NK-92 treated with Interleukin-12 subunit alpha and Interleukin-12 subunit beta, amount 100 ng/mL, for 24 hours (cell line): Measurements from ENCODE around the gene UBE2G1.
"Not testable (repeated sequence)": the region's sequence is repeated elsewhere in the genome, so short reads cannot be mapped to it uniquely, and the experiment has no call there.

ENCODE experiments used
- DNase-seq: peaks from one replicate; lab custom pipeline; 2025; lab: John Stamatoyannopoulos, UW

Gene UBE2G1

DNA sequence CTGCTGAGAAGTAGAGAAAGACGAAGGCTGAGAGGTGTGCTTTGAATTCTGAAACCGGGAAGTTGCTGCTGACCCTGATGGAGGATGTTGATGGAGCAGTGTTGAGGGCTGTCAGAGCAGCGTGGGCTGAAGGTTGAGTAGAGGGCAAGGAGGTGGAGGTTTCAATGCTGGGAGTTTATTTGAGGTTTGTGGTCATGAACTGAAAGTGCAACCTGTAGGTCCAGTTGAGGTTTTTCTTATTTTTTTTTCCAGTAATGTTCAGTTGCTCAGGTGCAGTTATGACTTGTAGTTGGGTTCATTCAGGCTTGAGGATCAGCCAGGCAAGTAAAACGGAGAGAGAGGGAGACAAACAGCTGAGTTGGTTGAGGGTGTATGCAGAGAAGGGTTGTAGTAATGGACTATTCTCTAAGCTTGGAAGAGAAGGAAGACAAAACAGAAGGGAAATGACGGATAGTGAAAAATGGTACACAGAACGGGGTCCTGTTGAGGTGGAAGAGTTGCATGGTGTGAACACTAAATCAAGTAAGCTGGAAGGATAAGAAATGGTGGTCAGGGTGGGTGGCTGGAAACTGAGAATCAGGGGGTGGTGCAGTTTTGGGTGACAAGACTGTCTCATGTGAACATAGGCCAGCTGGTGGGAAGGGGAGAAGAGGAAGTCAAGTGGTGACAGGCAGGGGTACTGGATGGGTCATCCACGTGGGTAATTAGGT, 8.7 kb upstream of the UBE2G1 start:
- peak; percentile 15 for DNase-seq

DNA sequence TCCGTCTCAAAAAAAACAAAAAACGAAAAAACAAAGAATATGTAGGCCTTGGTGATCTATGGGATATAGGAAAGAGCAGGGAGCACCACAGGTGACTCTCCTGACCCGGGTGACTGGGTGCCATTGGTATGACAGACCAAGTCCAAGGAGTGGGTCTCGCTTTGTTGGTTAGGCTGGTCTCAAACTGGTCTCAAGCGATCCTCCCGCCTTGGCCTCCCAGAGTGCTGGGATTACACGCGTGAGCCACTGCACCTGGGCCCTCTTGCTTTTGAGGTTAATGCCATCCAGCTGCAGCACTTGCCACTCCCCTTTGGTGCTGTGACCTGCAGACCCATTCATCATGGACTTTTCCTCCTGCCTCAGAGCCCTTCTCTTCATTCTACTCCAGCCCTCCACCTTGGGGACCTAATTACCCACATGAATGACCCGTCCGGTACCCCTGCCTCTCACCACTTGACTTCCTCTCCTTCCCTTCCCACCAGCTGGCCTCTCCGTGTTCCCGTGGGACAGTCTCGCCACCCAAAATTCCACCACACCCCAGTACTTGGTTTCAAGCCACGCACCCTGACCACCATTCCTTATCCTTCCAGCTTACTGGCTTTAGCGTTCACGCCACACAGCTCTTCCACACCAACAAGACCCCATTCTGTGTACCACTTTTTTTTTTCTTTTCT, 3.2 kb upstream of the UBE2G1 start:
- DNase-seq, result no peak

DNA sequence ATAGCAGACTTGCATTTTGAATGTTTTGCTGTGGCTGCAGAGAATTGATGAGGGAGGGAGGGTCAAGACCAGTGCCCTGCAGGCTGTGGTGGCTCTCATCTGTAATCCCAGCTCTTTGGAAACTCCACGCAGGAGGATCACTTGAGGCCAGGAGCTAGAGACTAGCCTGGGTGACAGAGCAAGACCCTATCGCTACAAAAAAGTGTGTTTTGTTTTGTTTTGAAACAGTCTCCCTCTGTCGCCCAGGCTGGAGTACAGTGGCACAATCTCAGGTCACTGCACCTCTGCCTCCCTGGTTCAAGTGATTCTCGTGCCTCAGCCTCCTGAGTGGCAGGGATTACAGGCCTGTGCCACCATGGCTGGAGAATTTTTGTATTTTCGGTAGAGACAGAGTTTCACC, 1.9 kb upstream of the UBE2G1 start:
- no peak for DNase-seq

DNA sequence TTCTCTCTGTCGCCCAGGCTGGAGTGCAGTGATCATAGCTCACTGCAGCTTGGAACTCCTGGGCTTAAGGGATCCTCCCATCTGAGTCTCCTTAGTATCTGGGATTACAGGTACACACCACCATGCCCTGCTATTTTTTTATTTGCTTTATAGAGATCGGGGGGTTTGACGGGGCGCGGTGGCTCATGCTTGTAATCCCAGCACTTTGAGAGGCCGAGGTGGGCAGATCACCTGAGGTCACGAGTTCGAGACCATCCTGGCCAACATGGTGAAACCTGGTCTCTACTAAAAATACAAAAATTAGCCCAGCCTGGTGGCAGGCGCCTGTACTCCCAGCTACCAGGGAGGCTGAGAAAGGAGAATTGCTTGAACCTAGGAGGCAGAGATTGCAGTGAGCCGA, 702 bp upstream of the UBE2G1 start:
- DNase-seq, result not testable (repeated sequence)

DNA sequence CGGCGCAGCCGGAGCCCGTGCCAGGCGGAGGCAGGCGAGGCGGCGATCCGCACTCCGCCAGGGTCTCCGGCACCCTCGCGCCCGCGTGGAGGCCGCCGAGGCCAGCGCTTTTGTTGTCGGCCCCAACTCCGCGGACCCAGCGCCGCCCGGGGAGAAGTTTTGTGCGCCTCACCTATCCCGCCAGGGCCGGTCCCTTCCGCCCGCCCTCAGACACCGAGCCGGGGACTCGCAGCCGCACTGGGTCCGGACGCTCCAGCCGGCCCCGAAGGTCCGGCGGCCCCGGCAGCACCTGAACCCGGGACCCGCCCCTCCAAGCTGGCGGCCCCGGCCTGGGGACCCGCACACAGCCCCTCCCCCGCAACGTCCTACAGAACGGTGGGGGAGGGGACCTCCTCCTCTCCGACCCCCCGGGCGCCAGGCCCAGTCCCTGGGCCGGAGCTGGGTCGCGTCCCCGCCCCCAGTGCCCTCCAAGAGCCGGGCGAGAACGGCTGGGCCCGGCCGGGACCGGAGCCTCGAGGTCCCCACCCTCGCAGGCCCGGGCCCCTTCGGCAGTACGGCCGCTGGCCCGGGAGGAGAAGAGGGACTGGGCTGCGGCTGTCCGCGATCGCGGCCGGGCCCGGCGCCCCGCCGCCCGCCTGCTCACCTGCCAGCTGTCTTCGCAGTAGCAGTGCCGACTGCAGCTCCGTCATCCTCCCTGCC, 698 bp downstream of the UBE2G1 start:
- peak; percentile 36 for DNase-seq

DNA sequence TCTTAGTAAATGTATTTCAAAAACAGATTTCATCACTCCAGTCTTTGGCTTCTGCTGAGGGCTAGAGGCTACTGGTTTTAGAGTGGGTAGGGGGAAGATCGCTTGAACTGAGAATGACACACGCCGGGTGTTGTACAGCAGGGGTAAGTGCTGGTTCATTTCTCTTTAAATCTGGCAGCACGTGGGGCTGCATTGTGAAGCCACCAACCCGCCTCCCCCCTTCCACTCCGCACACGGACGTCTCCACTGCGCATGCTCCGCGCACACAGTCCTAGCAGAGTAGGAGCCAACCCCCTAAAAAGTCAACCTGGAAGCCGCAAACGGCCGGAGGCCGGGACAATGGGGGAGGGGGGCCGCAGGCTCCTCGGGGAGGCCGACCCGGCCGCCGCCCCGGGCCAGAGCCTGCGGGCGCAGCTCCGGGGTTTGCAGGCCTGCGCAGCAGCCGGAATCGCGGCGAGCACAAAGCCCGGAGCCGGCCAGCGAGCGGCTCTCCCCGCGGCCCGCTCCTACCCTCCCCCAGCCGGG, 1.3 kb downstream of the UBE2G1 start:
- DNase-seq, result peak; percentile 79

DNA sequence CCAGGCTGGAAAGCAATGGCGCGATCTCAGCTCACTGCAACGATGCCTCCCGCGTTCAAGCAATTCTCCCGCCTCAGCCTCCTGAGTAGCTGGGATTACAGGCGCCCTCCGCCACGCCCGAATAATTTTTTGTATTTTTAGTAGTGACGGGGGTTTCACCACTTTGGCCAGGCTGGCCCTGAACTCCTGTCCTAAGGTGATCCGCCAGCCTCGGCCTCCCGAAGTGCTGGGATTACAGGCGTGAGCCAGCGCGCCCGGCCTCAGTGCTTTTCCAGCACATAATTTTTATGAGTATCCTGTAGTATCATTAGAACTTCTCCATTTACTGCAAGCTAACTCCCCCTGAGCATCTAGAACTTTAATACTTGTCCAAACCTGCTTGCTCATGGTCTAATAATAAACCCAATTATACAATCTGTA, 1.8 kb downstream of the UBE2G1 start:
- DNase-seq, result no peak

DNA sequence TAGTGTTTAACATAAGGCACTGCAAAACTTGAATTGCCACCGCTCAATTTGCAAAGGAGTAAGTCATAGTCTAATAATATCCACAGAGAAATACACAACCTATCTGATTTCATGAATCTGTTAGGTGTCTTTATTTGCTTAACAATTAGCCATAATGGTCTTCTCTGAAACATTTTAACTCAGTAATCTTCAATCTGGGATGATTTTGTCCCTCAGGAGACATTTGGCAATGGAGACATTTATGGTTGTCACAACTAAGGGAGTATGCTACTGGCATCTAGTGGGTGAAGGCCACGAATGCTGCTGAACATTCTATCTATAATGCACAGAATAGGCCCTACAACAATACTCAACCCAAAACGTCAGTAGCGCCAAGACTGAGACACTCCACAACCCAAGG, 4.3 kb downstream of the UBE2G1 start:
- DNase-seq, result no peak

DNA sequence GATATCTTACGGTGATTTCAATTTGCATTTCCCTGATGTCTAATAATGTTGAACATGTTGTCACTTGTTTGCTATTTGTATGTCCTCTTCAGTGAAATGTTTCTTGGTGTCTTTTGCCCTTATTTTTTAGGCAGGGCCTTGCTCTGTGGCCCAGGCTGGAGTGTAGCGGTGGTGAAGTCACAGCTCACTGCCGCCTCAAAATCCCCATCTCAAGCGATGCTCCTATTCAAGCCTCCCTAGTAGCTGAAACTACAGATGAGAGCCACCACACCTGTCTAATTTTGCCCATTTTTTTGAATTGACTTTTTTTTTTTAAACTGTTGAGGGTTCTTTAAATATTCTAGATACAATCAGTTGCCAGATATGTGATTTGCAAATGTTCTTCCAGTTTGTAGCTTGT, 8.3 kb downstream of the UBE2G1 start:
- no peak for DNase-seq

DNA sequence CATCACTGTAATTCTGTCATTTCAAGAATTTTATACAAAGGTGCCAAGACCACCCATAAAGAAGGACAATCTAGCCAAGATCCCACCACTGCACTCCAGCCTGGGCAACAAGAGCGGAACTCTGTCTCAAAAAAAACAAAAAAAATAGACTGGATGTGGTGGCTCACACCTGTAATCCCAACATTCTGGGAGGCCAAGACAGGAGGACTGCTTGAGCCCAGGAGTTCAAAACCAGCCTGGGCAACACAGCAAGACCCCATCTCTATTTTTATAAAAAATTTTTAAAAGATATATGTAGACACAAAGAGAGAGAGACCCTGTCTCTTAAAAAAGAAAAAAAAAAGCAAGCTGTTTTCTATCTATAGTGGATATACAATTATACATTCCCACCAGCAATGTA, 8.8 kb downstream of the UBE2G1 start:
- DNase-seq, result no peak

DNA sequence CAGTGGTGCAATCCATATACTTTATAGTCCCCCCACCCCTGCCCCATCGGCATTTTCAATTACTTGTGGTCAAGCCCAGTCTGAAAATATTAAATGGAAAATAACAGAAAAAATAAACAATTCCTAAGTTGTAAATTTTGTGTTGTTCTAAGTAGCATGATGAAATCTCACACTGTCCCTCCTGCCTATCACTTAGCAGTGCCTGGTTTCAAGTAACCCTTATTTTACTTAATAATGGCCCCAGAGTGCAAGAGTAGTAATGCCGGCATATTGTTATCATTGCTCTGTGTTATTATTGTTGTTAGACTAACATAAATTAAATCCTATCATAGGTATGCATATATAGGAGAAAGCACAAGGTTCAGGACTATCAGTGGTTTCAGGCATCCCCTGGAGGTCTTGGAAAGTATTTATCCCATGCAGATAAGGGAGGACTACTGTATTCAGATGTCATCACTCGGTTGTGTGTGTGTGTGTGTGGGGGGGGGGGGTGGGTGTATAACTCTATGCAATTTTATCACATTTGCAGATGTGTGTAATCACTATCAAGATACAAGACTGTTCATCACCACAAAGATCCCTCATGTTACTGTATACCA, 9.3 kb downstream of the UBE2G1 start:
- no peak for DNase-seq

DNA sequence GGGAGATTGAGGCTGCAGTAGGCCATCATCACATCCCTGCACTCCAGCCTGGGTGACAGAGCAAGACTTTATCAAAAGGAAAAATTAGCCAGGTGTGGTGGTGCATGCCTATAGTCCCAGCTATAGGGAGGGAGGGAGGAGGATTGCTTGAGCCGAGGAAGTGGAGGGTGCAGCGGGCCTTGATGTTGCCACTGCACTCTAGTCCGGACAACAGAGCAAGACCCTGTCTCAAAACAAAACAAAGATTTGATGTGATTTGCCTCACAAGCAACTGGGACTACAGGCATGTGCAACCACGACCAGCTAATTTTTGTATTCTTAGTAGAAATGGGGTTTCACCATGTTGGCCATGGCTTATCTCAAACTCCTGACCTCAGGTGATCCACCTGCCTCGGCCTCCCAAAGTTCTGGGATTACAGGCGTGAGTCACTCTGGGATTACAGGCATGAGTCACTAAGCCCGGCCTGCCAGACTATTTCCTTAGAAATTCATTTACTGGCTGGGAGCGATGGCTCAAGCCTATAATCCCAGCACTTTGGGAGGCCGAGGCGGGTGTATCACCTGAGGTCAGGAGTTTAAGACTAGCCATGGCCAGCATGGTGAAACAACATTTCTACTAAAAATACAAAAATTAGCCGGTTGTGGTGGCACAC, 11.5 kb downstream of the UBE2G1 start:
- DNase-seq, result no peak

DNA sequence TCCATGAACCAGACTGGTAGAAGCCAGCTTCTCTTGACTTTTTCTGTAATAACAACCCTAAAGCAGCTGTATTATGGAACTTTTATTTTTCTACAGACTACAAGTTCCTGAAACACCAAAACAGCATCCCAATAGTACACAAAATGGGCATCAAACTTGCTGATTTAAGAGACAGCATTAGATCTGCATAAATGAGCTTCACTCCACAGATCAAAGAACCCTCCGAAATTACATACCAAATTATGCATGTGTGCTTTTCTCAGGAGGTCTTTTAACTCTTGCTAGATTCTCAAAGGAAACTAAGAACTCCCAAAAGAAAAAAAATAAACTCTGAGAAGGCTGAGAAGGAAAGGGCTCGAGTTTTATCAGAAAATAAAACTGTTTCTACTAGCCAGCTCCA, 12.3 kb downstream of the UBE2G1 start:
- DNase-seq, result no peak

DNA sequence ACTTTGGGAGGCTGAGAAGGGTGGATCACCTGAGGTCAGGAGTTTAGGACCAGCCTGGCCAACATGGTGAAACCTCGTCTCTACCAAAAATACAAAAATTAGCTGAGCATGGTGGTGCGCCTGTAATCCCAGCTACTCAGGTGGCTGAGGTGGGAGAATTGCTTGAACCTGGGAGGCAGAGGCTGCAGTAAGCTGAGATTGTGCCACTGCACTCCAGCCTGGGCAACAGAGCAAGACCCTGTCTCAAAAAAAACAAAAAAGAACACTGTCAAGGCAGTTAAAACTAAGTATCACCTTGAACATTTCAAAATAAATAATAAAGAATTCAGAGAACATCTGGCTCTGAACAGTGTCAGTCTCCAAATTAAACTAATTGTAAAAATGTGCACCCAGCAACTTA, 16.3 kb downstream of the UBE2G1 start:
- DNase-seq, result not testable (repeated sequence)

DNA sequence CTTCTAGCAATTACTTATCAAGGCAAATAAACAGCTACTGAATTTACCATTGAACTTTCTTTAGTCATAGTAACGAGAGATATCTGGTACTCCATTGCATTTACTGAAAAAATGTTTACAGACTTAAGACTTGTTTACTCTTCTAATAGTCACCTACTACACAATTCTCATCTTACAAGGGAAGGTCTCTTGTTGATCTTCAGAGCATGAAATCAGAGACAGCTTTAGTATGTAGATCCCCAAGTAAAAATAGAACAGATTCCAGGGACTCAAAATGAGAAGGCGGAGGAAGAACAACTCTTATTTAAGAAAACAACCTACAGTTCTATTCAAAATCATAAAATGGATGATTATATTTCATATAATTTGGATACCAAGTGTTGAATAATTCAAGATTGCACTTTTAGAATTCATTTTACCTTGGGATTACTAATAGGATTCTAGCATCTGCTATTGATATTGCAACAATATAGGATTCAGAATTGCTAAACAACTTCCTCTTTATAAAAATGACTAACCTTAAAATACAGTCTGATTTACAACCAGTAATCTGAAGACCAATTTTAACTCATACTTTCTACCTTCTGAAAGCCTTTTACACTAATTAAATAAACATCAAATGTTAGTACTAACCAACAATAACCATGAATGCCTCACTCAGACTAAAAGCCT, 20.8 kb downstream of the UBE2G1 start:
- DNase-seq, result no peak

DNA sequence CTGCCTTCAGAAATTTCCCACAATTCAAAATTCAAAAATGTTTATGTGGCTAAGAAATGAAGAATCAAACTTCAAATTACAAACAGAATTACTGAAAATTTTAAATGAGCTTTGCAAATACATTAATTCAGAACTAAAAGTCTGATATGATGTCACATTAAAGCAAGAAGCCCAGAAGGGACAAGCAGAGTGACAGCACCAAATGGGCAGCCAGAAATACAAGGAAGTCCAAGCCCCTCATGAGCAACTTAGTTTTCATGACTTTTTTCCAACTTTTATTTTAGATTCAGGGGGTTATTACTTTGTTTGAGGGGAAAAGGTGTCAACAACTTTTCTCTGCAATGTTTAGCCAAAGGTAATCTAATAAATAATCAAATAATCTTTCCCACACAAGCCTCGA, 21.5 kb downstream of the UBE2G1 start:
- no peak for DNase-seq

DNA sequence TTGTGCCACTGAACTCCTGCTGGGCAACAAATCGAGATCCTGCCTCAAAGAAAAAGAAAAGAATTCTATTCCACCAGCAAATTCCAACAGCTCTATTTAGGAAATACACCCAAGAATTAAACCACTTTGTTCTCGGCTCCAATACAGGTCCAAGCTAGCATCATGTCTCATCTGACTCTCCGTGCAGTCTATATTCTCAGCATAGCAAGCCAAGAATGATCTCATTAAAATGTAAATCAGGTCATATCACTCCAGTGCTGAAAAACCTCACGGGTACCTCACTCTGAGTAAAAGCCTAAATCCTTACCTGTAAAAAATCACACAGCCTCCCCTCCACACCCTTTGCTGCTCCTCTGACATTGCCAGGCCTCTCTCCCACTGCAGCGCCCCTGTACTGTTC, 23.9 kb downstream of the UBE2G1 start:
- no peak for DNase-seq

DNA sequence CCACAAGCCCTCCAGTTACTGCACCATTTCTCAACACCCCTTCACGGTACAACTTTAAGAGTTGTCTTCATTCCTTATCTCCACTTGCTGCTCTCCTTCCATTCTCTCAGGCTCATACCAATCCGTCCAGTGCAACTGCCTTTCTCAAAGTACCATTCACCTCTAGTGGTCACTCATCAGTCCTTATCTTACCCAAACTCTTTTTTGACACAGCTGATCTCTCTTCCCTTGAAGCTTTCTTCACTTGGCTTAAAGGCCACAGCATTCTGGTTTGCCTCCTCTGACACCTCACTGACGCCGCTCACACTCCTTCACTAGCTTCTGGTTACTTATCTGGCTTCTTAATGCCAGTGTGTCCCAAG, 24.9 kb downstream of the UBE2G1 start:
- DNase-seq, result no peak

DNA sequence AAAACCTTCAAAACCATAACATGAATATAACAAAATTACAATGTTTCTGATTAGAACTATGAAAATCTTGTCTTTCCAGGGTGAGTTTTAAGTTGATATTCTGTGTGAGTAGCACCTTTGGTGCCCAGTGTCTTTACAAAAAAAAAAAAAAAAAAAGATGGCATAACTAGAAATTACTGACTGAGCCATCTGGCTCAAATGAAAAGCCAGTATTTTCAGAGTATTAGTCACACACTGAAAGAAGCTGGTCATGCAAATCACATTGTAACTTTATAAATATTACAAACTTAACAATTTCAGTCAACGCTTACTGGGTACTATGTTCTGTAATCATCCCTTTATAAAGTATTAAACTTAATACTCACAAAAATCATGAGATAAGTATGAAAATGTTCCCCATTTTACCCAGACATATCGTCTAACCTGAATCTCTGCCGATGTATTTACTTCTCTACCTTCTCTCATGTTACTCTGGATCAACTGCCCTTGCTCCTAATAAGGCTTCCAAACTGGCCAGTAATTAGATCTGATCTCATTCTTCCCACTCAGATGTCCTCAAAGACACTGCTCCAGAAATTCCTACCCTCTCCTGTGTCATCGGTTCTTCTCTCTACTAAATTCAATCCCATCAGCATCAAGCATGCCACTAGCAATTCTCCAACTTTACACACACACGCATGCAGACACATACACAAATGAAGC, 25.4 kb downstream of the UBE2G1 start:
- DNase-seq, result no peak

DNA sequence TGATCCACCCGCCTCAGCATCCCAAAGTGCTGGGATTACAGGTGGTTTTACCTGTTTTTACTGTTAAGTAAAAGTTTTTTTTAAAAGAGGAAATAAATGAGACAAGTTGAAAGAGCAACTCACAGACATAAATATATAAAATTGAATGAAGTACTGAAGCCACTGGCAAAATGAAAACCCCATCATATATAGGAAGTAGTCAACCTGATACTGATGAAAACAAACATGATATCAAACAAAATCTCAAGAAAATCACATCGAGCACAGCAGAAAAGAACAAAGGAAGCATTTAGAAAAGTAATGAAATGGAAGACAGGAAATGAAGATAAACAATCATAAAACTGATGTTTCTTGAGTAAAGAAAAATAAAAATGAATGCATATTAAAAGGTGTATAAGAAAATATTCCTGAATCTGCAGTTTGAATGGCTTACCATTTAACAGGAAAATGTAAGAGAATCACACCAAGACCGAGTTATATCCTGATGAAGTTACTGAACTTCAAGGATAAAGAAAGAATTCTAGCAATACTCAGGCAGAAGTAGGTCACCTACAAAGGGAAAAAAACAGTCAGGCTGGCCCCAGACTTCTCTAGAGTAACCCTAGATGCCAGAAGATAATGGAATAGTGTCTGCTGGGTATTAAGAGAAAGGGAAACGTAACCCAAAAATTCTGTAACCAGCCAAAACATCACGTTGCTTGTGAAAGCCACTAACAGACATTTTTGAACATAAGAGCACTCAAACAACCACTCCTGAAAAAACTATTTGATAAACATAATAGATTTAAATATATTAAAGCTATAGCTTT, 31.5 kb downstream of the UBE2G1 start:
- no peak for DNase-seq
